C4-2B (cell line): ENCODE results near the gene LMO2.

Experiments
- H3K27ac ChIP-seq: fragments of 450-650 bp; 2 replicates; pipeline ENCODE4 v1.5.1; 2017
- ZFX ChIP-seq: fragments of 450-650 bp; IDR thresholded peaks from 2 replicates; pipeline ENCODE4 v1.6.1; 2017
- TF ChIP-seq, protein P1 (sequence below): fragments of 450-650 bp; conservative IDR thresholded peaks from 2 replicates; pipeline ENCODE4 v1.5.1; 2017; ENCODE audit warnings: mild to moderate bottlenecking

LMO2 gene

DNA sequence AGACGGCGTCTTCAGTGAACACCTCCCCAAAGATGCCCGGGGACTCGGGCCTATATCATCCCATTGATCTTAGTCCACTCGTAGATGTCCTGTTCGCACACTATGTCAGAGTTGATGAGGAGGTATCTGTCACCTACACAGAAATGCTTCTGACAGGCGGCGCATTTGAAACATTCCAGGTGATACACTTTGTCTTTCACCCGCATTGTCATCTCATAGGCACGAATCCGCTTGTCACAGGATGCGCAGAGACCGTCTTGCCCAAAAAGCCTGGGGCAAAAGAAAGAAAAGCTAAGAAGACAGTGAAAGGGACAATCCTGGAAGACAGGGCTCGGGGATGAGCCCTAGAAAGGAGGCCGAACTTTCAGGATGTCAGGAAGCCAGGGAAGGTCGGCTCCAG lies 32.6 kb downstream of the LMO2 start:
- no peak overlapping the region for H3K27ac ChIP-seq
- TF ChIP-seq, protein P1, sequence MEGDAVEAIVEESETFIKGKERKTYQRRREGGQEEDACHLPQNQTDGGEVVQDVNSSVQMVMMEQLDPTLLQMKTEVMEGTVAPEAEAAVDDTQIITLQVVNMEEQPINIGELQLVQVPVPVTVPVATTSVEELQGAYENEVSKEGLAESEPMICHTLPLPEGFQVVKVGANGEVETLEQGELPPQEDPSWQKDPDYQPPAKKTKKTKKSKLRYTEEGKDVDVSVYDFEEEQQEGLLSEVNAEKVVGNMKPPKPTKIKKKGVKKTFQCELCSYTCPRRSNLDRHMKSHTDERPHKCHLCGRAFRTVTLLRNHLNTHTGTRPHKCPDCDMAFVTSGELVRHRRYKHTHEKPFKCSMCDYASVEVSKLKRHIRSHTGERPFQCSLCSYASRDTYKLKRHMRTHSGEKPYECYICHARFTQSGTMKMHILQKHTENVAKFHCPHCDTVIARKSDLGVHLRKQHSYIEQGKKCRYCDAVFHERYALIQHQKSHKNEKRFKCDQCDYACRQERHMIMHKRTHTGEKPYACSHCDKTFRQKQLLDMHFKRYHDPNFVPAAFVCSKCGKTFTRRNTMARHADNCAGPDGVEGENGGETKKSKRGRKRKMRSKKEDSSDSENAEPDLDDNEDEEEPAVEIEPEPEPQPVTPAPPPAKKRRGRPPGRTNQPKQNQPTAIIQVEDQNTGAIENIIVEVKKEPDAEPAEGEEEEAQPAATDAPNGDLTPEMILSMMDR, result no peak
- no peak for TF ChIP-seq ZFX

DNA sequence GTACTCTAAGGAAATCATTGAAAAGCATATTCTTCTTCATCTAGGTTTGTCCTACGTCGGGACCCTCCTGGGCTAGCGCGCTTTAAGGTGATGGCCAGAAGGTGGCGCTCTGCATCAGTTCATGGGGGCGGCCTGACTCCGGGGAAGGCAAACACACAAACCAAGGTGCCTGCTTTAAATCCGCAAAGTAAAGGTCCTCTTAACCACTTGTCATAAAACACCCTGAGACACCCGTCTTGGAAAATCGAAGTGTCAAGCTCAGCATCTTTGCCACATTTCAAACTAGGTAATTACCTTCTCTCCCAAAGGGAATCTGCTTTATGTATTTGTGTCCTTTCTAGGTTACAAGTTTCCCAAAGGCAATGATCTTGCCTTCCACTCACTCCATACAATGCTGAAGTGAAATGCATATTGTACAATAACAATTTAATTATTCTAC lies 33.9 kb downstream of the LMO2 start:
- no peak for TF ChIP-seq ZFX
- TF ChIP-seq, protein P1, result peak; percentile 96
- no peak overlapping the region for H3K27ac ChIP-seq

GRCh38 chr11:33855500-33855899 lies 36.4 kb downstream of the LMO2 start:
- H3K27ac ChIP-seq, result no peak overlapping the region
- no peak for TF ChIP-seq ZFX
- TF ChIP-seq, protein P1, result no peak

- TF ChIP-seq, protein P1, result no peak
- no peak for TF ChIP-seq ZFX
- H3K27ac ChIP-seq, result no peak overlapping the region
These were observed 43.0 kb downstream of the LMO2 start for GRCh38 chr11:33848717-33849390.

- no peak for TF ChIP-seq ZFX
- TF ChIP-seq, protein P1, result no peak
- H3K27ac ChIP-seq, result no peak overlapping the region
These were observed 44.6 kb downstream of the LMO2 start for GRCh38 chr11:33847251-33847650.

DNA sequence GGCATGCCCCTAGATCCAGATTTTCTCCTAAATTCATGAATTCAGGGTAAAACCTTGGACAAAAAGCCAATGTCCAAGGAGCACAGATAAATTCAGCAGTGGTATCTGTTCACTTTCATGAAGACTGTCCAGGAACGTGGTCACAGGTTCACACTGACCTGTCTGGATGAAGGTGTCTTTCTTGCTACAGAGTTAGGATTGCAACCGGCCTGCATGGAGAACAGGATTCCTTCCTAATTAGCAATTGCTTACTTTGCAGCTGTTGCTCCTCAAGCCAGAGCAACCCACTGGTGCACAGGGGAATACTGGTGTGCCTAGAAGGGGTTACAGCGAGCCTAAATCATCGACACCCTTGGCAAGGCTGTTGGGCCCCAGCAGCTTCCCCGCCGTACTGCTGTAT lies 47.6 kb downstream of the LMO2 start:
- no peak for TF ChIP-seq ZFX
- TF ChIP-seq, protein P1, result no peak
- no peak overlapping the region for H3K27ac ChIP-seq

DNA sequence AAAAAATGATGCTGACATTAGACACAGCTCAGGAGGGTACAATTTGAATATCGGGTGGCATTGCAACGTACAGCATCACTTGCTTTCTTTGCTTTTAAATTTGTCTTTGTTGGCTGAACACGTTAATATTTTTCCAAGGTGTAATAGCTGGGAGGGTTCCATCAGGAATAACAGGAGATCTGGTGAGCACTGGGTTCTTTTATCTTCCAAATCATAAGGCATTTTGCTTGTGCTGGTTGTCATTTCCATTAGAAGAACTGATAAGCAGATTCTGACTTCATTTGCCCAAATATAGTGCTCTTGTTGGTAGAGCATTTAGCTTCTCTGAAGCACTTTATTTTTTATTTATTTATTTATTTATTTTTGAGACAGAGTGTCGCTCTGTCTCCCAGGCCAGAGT lies 48.9 kb downstream of the LMO2 start:
- H3K27ac ChIP-seq, result no peak overlapping the region
- no peak for TF ChIP-seq ZFX
- TF ChIP-seq, protein P1, result no peak
